Globus pallidus (tissue), 1 donor: ENCODE data around the gene CACNG3.
A peak's percentile ranks its signal among the peaks of the same experiment; 100 is the strongest.
"Not testable (repeated sequence)": the region's sequence is repeated elsewhere in the genome, so short reads cannot be mapped to it uniquely, and the experiment has no call there.

Source experiments
- DNase-seq: peaks from one replicate; pipeline ENCODE4 v3.0.0-alpha.2; 2015; ENCODE audit warnings: low spot score

CACNG3 gene

DNA sequence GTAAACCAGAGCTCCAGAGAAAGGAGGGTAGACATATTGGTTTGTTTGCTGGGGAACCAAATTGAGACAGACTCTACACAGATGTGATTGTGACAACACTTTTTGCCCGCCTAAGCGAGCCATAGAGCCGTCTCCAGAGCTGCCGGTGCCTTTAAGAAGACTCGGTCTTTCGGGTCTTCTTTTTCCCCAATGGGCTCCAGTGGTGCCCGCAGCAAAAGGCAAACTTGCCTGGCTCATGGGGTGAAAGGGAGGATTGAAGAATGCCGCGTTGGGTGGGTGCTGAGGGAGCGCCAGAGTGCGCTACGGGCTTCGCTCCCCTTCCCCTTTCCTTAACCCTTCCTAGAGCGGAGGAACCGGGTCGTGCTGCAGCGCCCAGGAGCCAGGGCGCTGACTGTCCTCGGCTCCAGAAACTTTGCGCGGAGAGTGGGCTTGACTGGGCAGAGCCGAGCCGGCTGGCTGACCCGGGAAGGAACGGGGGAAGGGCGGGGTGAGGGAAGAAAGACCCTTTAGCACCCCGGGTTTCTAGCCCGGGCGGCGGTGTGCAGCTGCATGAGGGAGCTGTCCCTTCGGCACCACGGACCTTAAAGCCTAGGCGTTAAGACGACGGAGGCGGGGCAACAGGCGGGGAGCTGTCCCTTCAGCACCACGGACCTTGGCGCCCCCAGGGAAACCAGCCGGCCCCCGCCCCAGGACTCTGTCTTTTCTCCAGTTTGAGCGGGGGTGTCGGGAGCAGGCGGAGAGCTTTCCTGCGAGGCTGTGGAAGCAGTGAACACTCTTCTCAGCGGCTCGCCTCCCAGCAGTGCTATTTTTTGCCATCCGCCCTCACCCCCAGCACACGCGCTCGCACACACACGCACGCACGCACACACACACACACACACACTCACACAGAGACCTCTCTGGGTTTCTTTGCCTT lies at the start of gene CACNG3:
Gene CACNG3, plus strand, starts transcription at position 880 of the 916 bp plus-strand sequence. CDS start 420 bp downstream, outside the sequence.
- peak; percentile 51 for DNase-seq

DNA sequence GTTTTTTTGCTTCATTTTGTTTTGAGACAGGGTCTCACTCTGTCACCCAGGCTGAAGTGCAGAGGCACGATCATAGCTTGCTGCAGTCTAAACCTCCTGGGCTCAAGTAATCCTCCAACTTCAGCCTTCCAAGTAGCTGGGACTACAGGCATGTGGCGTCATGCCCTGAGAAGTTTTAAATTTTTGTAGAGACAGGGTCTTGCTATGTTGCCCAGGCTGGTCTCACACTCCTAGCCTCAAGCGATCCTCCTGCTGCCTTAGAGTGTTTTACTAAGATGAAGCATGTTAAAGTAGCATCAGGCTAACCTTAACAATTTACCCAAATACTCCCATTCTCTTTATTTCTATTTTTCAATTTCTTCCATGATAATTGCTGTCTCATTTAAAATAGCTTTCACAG lies 49.2 kb upstream of the CACNG3 start:
- DNase-seq, result no peak

DNA sequence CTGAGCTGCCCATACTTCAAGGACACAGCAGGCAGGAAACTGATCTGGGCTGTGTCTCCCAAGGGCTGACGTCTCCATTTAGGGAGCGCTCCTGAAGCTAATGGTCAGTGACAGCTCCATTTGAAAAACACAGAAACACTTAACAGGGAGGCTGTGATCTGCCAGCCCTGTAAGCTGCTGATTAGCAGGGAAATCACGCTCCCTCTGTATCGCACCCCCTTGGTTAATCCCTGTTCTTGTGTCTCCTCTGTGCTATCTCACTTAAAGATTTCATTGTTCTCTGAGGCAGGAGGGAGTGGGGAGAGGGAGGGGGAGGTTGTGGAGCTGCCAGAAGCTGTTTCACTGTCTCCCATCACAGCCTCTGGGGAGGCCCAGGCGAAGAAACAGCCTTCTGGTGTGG lies 47.4 kb upstream of the CACNG3 start:
- peak; percentile 95 for DNase-seq

DNA sequence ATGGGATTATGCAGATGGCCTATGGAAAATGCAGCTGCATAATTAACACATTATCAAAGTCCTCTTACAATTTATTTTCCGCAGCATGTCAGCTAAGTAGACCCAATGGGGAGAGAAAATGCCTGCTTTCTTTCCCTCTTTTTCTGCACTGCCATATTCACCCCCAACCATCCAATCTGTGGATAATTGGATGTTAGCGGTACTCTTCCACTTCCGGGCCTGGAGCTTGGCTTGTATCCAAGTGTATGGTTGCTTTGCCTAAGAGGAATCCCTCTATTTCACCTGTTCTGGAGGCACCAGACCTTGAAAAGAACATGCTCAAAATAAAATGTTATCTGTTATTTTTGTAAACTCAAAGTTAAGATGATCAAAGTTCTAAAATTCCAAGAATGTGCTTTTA lies 41.1 kb upstream of the CACNG3 start:
- no peak for DNase-seq

DNA sequence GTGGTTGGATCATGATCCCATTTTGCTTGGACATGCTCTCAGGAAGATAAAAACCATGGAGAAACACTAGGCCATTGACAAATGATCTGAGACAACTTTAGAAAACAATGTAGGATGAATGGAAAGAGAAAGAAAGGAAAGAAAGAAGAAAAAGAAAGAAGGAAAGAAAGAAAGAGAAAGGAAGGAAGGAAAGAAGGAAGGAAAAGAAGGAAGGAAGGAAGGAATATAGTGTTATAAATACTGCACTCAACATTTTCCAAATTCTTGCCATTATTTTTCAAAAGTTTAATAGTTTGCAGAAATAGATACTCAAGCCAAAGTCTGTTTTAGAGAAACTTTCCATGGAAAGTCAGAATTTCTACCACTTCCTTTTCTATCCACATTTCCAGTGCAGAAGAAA lies 39.2 kb upstream of the CACNG3 start:
- no peak for DNase-seq

DNA sequence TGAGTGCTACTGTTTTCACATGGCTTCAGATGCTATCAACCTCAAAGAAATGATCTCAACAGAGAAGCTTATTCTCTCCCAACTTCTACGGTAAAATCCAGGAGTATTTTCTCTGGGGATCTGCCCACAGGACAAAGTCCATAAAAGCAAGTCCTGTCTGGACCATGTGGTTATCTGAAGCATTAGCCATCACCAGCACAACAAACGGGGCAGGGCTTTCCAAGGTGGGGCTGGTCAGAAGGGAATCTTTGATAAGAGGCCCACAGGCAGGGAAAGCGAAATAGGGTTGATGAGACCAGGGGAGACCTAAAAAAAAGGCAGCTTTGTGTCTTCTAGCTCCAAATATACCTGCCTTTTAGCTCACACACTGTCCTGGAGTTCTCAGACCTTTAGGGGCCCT lies 38.7 kb upstream of the CACNG3 start:
- no peak for DNase-seq

DNA sequence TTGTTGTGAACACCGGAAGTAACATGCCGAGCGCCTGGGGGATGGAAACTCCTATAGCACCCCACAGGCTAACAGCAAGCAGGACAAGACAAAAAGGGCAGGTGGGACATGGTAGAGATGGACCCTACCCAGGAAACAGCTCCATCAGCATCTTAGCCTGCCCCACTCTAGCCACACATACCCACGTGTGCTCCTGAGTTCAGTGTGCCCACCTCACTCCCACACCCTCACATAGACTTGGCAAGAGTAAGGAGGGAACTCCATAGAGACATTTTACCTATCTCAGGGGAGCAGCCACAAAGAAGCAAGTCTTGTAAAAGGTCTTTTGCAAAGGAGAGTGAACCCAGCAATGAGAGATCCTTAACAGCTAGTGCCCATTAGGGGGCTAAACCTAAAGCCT lies 37.8 kb upstream of the CACNG3 start:
- no peak for DNase-seq

DNA sequence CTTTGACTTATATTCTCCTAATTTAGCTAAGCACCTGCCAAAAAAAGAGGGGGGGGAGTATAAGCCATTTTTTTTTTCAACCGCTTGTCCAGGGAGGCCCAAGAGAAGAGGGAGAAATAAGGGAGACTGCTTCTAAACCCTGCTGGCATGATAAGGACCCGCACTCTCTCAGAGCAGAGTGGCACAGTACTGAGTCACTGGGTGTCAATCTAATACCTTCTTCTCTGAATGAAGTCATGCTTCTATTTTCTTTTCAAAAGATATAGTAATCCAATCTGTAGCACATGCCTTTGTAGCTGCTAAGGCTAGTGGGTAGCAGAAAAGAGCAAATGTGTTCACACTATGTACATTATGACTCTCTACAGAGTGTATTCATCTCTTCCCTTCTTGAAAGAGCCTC lies 34.9 kb upstream of the CACNG3 start:
- no peak for DNase-seq

DNA sequence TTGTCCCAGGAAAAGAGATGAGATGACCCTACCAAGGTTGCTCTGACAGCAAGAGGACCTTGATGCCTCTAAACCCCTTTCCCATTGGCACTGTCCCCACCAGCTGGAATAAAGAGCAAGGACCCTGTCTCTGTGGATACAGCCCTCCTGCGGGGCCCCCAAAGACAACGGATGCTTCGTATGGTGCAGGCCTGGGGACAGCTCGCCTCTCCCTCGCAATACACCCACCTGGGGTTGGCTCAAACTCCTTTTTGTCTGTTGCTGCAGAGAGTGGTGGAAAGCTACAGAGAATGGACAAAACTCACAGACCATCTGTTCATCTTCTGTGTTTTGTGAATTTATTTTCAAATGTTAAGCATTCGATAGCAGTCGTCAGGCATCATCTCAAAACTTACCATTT lies 27.6 kb upstream of the CACNG3 start:
- DNase-seq, result no peak

DNA sequence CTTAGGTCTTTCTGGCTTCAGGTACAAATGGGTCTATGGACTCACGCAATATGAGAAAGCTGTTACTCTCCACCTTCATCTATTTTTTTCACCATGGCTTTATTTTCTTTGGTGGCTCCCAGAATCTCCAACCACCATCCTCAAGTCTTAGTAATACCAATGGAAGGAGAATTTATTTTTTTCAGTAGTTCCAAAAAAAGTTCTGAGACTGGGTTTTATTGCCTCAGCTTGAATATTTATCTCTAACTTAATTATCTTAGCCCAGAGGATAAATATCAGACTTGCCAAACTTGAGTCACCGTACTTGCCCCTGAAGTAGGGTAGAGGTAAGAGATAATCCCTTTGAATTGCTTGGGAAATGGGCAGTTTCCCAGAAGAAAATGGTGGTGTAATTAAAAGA lies 23.2 kb upstream of the CACNG3 start:
- no peak for DNase-seq

DNA sequence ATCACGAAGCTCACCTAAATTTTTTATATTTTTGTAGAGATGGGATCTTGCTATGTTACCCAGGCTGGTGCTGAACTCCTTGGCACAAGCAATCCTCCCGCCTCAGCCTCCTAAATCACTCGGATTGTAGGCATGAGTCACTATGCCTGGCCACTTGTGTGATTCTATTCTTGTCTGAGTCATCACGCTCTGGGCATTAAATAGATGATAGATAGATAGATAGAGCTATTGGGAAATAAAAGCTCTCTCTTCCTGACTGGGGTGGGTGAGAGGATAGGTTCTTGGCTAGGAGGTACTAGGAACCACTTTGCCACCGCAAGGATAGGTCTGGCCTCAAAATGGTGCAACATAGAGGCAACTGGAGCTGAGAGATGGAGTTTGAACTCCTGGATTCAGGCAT lies 21.4 kb upstream of the CACNG3 start:
- no peak for DNase-seq

DNA sequence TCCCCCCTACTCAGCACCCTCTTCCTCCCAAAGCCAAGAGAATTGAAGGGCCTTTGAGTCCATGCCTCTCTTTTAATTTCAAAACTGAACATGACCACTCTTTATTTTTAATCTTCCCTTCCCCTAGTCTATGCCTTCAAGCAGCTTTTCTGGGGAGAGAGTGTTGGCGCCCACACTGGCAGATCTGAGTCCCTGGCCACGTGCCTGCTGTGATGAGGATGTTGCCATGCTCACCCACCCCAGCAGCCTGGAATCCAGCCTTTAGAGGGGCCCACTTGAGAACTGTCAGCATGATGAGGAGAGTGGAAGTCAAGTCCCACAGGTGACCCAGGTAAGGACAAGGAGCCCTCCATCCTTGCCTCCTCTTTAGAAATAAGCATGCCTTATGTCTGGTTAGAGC lies 20.3 kb upstream of the CACNG3 start:
- no peak for DNase-seq

DNA sequence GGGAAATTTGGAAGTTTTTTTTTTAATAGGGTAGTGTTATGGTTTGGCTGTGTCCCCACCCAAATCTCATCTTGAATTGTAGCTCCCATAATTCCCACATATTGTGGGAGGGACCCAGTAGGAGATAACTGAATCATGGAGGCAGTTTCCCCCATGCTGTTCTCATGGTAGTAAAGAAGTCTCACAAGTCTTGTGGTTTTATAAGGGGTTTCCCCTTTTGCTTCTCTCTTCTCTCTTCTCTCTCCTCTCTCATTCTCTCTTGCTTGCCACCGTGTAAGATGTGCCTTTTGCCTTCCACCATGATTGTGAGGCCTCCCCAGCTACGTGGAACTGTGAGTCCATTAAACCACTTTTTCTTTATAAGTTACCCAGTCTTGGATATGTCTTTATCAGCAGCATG lies 17.3 kb upstream of the CACNG3 start:
- DNase-seq, result not testable (repeated sequence)

DNA sequence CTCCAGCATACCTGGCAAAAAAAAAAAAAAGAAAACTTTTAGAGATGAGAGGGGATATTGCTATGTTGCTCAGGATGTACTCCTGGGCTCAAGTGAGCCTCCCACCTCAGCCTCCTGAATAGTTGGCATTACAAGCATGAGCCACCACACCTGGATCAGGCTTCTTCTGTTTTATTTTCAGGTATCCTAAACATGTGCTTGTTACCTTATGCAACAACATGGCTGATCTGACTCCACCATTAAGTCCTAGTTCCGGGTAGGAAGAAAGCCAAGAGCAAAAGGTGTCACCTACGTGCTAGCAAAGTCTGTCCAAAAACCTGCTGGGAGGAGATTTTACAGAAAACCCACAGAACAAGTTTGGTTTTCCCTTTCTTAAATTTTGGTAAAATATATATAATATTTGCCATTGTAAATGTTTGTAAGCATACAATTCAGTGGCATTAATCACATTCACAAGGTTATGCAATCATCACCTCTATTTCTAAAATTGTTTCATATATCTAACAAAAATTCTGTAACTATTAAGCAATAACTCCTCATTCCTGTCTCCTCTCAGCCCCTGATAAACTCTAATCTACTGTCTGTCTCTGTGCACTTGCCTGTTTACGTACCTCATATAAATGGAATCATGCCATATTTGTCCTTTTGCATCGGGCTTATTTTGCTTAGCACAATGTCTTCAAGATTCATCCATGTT lies 9.1 kb upstream of the CACNG3 start:
- no peak for DNase-seq

DNA sequence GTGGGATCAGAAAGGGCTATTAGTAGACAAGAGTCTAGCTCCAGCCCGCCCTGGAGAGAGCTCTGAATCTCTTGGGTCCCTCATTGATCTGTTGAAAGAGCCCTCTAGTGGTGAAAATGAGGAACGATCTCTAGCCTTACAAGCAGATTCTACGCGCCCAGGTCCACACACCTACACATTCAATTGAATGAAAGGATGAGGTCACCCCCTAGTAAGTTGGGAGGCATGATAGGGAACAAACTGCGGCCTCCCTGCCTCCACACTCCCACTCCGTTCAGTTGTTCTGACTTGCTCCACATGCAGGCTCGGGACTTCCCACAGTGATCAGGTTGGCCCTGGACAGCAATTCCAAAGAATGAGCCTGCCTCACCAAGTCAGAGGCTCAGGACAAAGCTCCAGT lies 2.9 kb upstream of the CACNG3 start:
- peak; percentile 65 for DNase-seq

DNA sequence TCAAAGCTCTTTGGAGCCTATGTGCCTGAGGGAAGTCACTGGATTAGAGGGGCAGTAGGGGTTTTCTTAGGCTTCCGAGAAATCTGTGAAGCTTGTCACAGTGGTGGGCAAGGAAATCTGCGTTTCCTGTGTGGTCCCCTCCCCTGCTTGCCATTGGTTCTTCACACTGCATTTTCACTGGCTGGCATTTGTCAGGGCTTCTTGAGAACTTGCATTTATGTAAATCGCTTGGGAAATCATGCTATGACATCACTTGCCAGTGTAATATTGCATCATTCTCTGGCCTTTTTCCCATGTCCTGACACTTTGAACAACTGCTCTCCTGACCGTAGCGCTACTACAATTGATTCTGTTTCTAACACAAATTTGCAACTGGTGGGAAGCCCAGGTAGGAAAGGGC lies 1.8 kb downstream of the CACNG3 start:
- no peak for DNase-seq

DNA sequence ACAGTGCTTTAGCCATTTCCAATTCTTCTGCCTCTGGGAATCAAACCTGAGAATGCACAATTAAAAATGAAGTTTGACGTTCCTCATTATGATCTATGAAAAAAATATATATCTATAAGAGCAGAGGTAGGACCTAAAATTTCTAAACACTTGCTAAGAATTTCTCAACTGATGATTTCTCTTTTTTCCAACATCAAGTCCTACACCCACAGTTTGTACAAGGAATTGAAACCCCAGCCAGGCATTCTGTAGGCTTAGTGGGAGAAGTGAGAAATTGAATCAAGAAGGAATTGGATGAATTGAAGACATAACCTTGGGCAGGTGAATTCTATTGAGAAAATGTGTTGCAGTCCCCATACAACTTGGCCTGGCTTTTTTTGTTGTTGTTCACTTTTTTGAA lies 2.7 kb downstream of the CACNG3 start:
- DNase-seq, result no peak

DNA sequence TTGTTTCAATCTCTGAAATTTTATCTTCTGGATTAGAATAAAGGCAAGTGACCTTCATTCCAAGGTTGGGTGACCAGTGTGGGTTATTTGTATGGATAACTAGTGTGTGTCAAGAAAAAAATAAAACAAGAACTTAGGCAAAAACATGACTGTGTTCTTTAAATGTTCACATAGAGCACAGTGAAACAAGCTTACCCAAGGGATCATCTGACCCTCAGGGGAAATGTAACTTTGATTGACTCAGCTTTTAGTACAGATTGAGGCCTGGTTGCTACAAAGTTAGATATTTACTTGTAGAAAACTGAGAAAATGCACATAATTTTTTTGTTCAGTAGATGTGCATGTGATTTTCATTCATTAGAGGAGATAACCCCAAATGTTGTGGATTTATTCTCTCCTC lies 6.7 kb downstream of the CACNG3 start:
- no peak for DNase-seq

DNA sequence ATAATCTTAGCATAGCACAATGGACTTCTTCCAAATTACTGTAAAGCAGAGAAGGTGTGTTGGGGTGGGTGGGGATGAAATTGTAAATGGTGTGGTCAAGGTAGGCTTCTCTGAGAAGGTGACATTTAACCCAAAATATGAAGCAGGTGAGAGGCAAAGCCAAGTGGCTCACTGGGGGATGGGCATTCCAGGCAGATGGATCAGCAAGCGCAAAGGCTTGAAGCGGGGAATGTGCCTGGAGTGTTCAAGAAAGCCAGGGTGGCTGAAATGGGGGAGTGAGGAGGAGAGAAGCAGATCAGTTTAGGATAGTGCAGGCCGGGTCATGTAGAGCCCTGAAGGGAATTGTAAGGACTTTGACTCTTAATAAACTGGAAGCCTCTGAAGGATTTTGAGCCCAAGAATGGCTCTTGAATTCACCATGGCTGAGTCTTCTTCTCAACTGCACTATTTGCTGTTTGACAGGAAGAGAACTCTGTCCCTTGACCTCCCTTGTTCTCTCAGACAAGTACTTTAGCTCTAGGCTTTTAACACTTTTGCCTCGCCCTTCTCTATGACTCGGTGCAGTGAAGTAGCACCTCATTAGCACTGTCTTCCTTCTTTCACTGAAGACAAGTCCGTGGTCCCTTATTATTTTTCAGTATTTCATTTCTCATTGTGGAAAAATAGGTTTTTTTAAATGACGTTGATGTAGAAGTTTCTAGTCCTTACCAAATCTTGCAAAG lies 14.7 kb downstream of the CACNG3 start:
- no peak for DNase-seq

DNA sequence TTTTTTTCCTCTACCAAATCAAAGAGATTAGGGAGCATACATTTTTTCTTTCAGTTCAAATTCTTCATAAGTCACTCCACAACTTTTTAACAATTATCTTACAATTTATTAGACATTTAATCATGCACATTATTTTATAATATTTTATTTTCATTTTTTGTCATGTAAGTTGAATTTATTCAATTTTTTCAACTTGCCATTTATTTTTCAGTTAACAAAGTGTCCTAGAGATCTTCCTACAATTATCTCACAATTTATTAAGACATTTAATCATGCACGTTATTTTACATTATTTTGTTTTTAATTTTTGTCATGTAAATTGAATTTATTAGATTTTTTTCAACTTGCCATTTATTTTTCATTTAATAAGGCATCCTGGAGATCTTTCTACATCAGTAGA lies 16.2 kb downstream of the CACNG3 start:
- DNase-seq, result no peak

DNA sequence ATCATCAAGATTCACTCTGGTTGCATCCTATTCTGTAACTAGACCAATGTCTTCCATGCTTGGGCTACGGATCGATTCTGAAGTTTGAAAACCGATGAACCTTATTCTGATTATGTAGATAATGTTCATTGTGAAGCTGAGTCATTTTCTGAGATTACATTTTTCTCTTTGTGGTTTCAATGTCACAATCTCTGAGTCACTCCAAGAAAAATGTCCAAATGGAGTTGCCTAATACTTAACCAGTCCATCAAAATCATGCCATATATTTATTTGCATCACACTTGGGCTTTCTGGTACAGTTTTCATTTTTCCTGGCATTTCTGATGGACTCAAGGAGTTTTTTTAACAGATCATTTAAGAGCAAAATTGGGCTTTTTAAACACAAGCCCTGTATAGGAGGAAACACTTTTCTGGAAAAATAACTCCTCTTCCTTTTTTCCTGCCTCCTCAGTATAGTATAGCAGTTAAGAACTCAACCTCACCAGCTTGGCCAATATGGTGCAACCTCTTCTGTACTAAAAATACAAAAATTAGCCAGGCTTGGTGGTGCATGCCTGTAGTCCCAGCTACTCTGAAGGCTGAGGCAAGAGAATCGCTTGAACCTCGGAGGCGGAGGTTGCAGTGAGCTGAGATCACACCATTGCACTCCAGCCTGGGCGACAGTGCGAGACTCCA lies 17.5 kb downstream of the CACNG3 start:
- DNase-seq, result no peak

DNA sequence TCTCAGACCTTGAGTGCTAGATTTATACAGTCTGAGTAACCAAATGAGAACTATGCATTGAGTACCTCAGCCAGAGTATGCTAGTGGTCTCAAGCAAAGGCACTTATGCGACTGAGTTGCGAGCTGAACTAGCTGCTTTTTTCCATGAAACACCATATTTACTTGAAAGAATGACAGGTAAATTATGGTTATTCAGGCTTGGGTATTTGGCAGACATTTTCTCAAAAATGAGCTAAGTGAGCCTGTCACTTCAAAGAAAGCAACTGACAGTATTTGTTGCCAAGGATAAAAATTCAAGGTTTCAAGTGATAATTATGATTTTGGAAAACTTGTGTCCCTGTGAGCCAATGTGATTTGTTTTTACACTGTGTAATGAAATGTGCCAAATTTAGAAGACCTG lies 19.3 kb downstream of the CACNG3 start:
- no peak for DNase-seq
